GM18519 (cell line): ENCODE measurements around the gene GPATCH3.
"Not testable (repeated sequence)": the region's sequence is repeated elsewhere in the genome, so short reads cannot be mapped to it uniquely, and the experiment has no call there.

Source experiments
- ATAC-seq: cut with Tn5 transposase; IDR thresholded peaks from one replicate; pipeline ENCODE4 v1.9.1; 2021; ENCODE audit warnings: mild to moderate bottlenecking, moderate library complexity; ENCODE audit not compliant: unreplicated experiment, low FRiP score

Gene GPATCH3

DNA sequence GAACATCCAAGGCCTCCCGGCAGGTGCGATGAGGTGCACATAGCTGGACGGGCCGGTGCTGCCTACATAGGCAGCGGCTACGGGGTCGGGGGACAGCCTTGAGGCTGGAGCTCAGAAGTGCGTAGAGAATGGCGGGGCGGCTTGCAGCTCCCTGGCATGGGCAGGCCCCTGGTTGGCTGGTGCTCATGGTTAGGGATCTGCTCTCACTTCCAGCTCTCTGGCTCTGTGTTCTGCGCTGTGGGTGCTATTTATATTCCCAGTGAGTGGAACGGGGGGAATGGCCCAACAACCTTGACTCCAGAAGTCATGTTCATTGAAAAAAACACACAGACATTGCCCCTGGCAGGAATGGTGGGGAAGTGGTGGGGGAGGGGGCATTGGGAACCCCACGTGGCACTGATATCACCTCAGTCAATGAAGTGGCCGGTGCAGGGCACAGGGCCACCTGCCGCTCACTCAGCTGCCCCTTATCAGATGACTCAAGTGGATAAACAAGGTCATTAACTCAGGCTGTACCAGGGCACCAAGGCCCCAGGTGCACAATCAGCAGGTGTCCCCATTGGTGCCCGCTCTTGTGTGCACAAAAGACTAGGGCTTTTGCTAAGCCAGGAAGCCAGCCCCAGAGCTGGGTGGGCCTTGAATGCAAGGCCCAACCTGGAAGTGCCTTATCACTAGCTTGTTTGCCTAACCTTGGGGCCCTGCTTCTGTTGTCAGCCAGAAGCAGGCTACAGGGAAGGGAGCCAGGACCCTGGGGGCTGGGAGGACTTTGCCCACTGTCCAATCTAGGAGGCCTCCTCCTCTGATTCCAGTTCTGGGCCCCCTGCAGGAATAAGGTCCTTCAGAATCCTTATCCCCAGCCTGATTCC, 13.7 kb upstream of the GPATCH3 start, which contains the start of gene NR0B2:
Gene NR0B2 (minus strand): TSS at position 222 of the 866 bp plus-strand sequence. CDS start 35 bp downstream, at position 187.
- no peak for ATAC-seq

DNA sequence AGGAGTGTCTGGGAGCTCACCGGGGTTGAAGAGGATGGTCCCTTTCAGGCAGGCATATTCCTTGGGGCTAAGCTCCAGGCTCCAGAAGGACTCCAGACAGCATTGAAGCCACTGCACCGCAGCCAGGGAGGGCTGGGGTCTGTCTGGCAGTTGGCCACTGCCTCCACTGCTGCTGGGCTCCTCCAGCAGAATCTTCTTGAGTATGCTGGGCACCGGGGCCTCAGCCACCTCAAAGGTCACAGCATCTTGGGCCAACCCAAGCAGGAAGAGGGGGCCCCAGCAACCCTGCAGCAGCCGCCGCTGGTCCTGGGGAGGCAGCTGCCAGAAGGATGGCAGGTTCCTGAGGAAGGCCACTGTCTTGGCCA, 13.1 kb upstream of the GPATCH3 start:
- ATAC-seq: no peak

DNA sequence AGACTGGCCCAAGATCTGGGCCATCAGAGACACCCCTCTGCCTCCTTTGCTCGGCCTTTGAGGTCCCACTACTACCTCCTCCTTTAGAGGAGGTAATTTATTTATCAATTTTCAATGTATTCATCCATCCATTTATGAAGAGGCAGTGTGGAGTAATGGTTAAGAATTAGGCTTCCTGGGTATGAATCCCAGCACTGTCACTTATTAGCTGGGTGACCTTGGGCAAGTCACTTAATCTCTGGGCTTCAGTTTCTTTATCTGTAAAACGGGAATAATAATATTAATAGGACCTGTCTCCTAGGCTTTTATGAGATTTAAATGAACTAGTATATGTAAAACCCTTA, 11.9 kb upstream of the GPATCH3 start:
- ATAC-seq: no peak

DNA sequence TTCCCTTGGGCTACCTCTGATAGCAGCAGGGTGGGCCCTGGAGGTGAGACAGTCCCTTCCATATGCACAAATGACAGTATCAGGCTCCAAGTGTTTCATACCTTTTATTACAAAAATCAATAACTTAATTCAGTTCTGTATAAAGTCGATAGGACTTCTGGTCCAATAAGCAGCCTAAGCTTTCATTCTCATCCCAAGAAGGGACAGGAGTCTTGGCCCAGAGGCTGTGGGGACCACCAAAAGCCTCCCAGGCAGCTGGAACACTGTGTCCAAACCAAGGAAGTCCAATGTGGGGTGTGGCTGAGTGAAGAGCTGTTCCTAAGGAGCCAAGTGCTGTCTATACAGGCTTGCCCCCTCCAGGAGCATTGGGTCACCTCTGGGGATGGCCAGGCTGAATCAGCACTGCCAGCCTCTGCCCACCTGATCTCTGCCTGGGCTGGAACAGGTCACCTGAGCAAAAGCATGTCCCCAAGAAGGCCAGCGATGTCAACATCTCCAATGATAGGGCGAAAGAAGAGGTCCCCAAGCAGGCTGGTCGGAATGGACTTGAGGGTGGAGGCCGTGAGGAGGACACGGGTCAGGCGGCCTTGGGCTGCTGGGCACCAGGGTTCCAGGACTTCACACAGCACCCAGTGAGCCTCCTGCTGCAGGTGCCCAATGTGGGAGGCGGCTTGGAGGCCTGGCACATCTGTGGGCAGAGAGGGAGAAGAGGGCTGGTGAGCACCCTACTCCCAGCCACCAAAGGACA, 11.3 kb upstream of the GPATCH3 start:
- ATAC-seq: no peak

DNA sequence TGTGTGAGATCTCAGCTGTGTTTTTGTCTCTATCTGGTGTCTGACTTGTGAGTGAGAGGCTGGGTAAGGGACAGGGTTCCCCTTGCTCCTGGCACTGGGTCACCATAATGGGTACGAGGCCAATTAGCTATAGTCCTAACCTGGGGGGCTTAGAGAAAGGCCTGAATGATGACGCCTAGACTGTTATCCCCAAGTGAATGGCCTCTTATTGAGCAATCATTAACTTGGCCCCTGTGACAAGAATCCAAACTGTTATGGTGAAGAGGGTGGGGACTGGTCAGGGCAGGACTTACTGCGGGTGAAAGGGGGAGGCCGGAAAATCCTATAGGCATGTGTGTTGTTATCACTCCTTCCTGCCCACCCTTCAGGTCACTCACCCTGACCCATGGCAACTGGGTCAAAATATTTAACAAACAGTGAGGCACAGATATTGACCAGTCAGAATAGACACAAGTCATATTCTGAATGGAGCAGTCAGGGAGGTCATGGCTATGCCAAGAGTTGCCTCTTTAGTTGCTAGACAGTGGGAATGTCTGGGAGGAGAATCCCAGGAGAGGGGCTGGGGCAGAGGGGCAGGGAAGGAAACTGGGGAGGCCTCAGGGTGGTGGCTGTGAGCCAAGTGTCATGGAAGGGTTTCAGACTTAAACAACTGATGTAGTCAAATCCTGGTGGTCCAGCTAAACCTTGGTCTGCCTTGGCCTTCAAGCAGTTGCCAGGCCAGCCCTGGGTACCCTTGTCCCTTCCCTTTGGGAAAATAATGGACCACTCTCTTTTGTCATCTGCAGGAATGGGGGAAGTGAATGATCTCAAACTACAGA, 10.3 kb upstream of the GPATCH3 start:
- ATAC-seq: no peak

DNA sequence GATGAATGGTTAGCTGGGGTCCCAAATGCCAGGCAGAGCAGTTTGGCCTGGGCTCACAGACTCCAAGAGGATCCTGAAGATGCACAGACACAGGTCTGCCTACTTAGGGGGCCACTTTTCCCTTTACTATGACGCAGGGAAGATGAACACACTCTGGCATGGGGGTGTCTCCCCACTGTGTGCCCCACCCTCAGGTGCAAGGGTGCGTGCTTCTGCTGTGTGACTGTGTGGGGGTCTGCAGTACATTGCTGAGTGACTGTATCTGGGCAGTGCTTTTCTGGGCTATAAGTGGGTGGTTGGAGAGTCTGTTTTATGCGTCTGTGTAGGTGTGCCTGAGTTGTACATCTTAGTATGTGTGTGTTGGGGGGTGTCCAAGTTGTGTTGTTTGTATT, 9.7 kb upstream of the GPATCH3 start:
- ATAC-seq: no peak

DNA sequence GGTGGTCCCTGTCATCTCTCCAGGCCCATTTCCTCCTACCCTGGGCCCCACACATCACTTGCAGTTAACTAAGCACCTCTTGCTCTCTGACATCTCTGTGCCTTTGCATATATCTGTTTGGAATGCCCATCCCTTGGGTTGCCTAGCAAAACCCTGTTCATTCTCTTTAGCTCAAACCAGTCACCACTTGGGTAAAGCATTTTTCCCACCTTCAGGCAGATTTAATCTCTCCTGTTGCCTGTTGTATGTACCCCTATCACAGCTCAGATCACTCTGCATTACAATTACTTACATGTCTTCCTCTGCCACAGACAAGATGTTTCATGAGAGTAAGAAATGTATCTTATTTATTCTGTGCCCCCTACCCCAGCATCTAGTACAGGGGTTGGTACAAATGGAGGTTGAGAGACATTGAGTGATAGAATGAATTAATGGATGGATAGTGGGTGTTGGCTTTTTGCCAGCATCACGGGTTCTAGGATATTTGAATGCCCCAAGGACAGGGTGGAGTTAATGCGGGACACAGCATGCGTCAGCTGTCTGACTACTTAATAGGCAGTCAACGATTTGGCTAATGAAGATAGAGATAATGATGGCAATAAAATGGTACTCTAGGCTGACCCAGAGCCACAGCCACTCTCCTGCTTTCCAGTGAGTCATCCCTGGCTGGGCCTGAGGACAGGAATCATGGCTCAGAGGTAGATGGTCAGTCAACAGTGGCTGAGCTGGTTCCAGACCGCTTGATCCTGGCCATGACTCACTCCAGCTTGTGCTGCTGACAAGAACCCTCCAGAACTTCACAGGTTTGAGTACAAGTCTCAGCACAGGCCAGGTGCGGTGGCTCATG, 7.0 kb upstream of the GPATCH3 start:
- ATAC-seq: no peak

DNA sequence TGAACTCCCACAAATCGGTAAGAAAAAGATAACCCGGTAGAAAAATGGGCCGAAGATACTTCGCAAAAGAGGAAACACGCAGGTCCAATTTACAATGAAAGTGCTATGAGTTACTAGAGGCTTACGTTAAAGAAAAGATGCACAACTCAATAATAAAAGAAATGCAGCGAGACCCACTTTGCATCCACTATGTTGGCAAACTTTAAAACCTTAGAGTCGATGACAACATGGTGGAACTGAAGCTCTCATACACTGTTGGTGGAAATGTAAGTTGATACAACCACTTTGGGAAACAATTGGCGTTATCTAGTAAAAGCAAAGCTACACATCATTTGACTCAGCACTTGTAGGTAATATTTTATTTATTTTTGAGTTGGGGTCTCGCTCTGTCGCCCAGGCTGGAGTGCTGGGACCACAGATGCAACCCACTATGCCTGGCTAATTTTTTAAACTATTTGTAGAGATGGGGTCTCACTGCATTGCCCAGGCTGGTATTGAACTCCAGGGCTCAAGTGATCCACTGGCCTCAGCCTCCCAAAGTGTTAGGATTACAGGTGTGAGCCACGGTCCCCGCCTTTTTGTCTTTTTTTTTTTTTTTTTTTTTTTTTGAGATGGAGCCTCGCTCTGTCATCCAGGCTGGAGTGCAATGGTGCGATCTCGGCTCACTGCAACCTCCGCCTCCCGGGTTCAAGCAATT, 696 bp upstream of the GPATCH3 start:
- no peak for ATAC-seq

DNA sequence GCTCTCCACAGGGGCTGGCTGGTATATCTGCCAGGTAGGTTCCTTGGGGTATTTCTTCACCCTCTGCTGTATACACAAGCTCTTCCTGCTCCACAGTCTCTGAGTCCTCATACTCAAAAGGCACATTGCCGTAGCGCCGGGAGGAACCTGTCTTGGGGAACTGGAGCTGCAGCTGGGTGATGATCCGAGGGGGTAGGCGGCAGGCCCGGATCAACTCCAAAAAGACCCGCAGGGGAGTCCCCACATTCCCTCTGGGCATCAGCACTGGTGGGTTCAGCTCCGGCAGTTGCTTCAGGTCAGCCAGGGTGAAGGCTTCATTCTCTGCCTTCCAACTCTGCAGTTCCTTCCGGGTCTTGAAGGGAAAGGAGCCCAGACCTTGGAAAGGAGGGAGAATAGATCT, 2.9 kb downstream of the GPATCH3 start:
- ATAC-seq: no peak

DNA sequence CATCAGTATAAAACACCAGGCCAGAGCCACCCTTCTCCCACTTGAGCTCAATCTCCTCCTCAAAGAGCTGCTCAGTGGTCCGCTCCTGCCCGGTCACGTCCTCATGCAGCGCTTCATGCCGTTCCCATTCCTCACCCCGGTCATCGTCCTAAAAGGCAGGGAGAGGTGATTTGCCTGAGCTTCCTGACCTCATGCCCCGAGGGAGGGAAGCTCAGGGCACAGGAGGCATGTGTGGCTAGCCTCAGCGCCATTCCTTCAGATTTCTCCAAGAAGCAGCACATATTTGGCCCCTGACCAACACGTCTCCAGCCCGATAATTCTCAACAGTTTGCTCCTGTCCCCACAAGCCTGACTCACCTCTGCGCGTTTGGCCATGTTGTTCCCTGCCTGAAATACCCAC, 6.0 kb downstream of the GPATCH3 start:
- ATAC-seq: no peak

DNA sequence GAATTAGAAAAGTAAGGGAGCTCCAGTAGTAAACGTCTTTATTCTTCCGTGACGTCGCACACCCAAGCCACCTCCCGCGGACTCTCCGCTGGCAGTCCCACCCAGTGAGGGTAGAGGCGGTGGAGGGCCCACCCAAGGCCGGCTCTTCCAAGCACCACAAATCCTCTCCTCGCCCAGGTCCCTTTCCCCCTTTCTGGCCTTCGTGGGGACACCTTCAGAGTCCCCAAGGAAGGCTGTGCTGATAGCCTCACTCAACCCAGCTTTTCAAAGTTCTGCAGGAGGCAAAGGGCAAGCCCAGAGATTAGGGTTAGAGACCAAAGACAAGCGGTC, 9.8 kb downstream of the GPATCH3 start:
- no peak for ATAC-seq

DNA sequence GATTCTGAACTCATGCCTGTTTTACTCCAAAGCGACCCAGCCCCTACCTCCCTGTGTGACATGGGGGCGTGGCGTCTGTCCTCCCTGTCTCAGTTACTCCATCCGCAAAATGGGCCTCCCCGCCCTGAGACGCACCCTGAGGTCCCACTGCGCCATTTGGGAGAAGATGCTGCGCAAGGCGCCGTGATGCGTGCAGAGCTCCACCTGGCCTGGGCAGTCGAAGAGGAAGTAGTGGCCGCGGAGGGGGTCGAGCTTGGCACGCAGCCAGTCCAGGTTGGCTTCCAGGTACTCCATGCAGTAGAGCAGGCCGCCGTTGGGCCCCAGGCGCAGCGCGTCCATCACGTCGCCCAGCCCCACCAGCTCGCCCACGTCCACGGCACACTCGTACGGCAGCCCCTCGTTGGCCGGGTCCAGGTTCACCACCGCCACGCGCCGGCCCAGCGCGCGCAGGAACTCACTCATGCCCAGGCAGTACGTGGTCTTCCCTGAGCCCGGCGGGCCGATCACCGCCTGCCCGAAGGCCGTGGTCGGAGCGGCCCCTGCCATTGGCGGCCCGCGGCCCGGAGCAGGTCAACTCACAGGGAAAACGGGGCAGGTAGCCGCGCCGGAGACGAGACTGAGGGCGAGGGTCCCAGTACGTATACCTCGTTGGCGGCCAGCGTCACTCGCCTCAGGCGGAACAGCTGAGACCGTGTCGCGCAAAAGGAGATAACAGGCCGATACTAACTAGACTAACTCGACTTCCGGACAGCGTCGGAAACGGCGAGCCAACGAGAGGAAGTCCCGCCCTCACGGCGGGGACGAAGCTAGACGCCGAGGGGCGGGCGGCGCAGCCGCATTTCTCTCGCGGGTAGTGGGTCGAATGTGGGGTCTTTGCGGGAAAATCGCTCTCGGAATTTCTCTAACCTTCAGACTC, 10.5 kb downstream of the GPATCH3 start, which contains the start of gene GPN2:
Gene GPN2 (minus strand): TSS at position 733 of the 916 bp plus-strand sequence. CDS start 187 bp downstream, at position 546.
- ATAC-seq: no peak

DNA sequence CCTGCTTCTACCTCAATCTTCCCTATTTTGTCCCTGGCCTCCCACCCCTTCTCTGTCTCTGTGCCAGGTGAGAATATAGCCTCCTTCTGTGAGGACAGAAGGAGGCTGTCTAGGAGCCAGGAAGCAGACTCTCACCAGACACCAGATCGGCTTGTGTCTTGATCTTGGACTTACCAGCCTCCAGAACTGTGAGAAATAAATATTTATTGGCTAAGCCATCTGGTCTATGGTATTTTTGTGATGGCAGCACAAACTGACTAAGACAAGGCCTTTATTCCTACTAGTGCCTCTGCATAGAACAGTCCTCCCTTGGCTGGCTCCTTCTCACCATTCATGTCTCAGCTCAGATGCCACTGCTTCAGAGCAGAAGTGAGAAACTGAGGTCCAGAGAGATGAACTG, 12.0 kb downstream of the GPATCH3 start:
- no peak for ATAC-seq

DNA sequence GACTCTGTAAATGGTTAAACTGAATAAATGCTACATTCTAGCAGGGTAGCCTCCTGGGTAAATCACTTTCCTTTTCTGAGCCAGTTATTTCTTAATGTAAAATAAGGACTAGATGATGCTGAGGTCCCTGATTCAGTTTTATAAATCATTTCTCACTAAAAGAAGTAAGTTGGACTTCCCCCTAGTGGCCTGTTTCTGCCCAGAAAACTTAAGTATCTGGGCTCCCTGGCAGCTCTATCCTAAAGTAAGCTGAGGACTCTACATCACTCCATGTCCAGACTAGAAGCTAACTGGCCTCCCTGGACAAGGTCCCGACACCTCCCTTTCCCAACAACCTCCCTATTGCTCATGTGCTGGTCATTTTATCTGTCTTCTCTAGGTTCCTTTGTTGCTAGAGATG, 13.1 kb downstream of the GPATCH3 start:
- no peak for ATAC-seq

DNA sequence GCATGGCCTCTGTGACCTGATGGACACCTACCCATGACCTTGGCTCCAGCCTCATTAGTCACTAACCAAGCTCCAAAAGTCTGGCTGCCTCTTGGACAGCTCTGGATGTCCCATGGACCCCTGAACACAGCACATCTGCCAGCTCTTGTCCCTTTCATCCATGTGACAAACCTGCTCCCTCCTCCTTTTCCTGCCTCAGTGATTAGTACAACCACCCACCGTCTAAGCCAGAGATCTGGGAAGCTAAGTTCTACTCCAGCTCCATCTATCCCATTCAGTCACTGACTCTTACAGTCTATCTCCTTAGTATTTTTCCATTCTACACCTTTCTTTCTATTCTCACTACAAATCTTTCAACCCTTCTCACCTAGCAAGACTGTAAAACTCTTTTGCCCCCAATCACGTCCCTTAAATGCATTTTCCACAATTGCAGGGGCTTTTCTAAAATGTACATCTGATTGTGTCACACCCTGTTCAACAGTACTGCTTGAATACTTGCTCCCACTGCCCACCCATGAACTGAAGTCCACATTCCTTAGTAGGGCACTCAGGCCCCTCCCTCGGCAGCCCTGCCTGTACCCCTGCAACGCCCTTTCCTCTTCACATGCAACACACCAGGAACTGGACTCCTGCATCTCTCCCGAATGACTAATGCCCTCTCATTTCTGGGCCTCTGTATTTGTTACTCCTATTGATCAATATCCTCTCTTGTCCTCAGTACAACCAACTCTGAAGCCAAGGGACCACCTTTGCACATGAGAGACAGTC, 17.4 kb downstream of the GPATCH3 start:
- ATAC-seq: no peak

DNA sequence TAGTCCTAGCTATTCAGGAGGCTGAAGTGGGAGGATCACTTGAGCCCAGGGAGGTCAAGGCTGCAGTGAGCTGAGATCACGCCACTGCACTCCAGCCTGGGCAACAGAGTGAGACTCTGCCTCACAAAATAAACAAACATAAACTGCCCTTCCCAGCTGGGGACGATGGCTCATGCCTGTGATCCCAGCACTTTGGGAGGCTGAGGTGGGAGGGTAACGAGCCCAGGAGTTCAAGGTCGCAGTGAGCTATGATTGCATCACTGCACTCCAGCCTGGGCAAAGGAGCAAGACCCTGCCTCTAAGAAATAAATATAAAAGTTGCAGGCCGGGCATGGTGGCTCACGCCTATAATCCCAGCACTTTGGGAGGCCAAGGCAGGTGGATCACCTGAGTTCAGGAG, 18.7 kb downstream of the GPATCH3 start:
- ATAC-seq: not testable (repeated sequence)

DNA sequence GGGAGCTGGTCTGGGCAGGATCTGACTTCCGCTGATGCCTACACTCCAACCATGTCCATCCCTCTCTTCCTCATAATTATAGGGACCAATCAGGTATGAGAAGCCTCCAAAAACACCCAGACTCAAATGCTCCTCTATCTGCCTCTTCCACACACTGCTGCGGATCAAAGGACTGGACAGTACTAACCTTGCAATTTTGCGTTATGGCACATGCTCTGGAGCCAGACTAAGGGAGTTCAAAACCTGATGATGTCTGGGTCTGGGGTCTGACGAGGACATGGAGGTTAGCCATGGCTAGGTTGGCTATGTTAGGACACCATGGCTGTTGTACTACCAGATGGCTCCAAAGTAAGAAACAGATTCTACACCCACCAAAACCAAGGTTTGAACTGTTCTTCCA, 20.5 kb downstream of the GPATCH3 start:
- ATAC-seq: no peak

DNA sequence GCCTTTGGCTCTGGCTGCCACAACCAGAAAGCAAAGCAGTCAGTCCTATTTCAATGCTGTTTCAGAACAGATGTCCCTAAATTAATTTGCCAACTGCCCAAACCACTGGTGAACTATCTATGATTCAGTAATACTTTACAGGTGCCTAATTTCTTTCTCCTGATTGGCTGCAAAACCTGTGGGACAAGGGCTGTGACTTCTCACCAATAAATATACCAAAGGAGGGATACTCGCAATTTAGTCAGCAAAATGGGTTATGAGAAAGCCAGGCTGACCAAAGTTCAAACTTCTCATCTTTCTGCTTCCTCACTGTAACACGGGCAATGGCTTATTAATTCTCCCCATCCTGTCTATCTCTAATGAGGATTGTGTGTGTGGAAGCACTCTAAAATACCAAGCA, 22.9 kb downstream of the GPATCH3 start:
- no peak for ATAC-seq
